Common myeloid progenitor, CD34-positive (primary cell): ENCODE data around the gene IFNA1.
"Not testable (repeated sequence)": the region's sequence is repeated elsewhere in the genome, so short reads cannot be mapped to it uniquely, and the experiment has no call there.

Experiments
- CTCF ChIA-PET: fragments of 350-600 bp; sonication (Branson Sonifier 250); formaldehyde crosslinking; loops from one replicate; lab custom pipeline; 2021; ENCODE audit warnings: antibody characterized with exemption; lab: Charles Lee
- POLR2A ChIA-PET: fragments of 350-600 bp; sonication (Branson Sonifier 250); formaldehyde crosslinking; loops from one replicate; lab custom pipeline; 2021; ENCODE audit warnings: antibody characterized with exemption; lab: Charles Lee
- DNase-seq, 3 donors: peaks; one replicate each; pipeline versions ENCODE4 v3.0.0 to v3.0.0-alpha.2; 2013
- H3K27ac ChIP-seq, 2 experiments: 1 replicate in 1 of 2; 2 replicates in 1 of 2; pipeline ENCODE4 v1.7.0; 2013; ENCODE audit warnings: inconsistent platforms in 2 of 2, low read length in 2 of 2, mild to moderate bottlenecking in 2 of 2, low read depth in 1 of 2, moderate library complexity in 1 of 2; ENCODE audit not compliant: severe bottlenecking in 2 of 2, insufficient read depth in 1 of 2, poor library complexity in 1 of 2
- H3K27me3 ChIP-seq, 5 experiments: replicated peaks in 2 of 5; 1 replicate in 3 of 5; 2 replicates in 2 of 5; pipeline versions ENCODE4 v1.6.1 to v1.7.0; 2013; ENCODE audit warnings: low read length in 4 of 5, mild to moderate bottlenecking in 2 of 5, moderate library complexity in 2 of 5, inconsistent platforms in 1 of 5; ENCODE audit not compliant: insufficient read depth in 5 of 5, control insufficient read depth in 4 of 5
- H3K36me3 ChIP-seq, 4 experiments: 1 replicate in 2 of 4; 2 replicates in 2 of 4; pipeline versions ENCODE4 v1.6.1 to v1.7.0; 2013; ENCODE audit warnings: low read length in 3 of 4, control low read depth in 1 of 4, mild to moderate bottlenecking in 1 of 4; ENCODE audit not compliant: control insufficient read depth in 4 of 4, insufficient read depth in 4 of 4
- H3K4me1 ChIP-seq, 4 experiments: 1 replicate in 3 of 4; 2 replicates in 1 of 4; pipeline versions ENCODE4 v1.6.1 to v1.7.1; 2013; ENCODE audit warnings: low read length in 3 of 4, mild to moderate bottlenecking in 3 of 4, control low read depth in 1 of 4, inconsistent platforms in 1 of 4, moderate library complexity in 1 of 4; ENCODE audit not compliant: control insufficient read depth in 4 of 4, insufficient read depth in 4 of 4; ENCODE audit errors: control extremely low read depth in 1 of 4
- H3K4me3 ChIP-seq, 7 experiments: 1 replicate in 4 of 7; 2 replicates in 3 of 7; pipeline versions ENCODE4 v1.5.1 to v1.7.0; 2013; ENCODE audit warnings: mild to moderate bottlenecking in 7 of 7, low read length in 6 of 7, moderate library complexity in 6 of 7, inconsistent platforms in 2 of 7, low read depth in 2 of 7, control low read depth in 1 of 7; ENCODE audit not compliant: insufficient read depth in 4 of 7, control insufficient read depth in 1 of 7; ENCODE audit errors: extremely low read depth in 1 of 7
- H3K9me3 ChIP-seq, 5 experiments: 1 replicate in 4 of 5; 2 replicates in 1 of 5; pipeline versions ENCODE4 v1.6.1 to v1.7.1; 2013; ENCODE audit warnings: low read length in 4 of 5, mild to moderate bottlenecking in 2 of 5, inconsistent platforms in 1 of 5, low read depth in 1 of 5, moderate library complexity in 1 of 5; ENCODE audit not compliant: control insufficient read depth in 4 of 5, insufficient read depth in 2 of 5; ENCODE audit errors: control extremely low read depth in 1 of 5
- WGBS: methylation state at CpG from one replicate; pipeline ENCODE4 v1.1.5; 2013; ENCODE audit not compliant: insufficient coverage; 5-methylcytosine and 5-hydroxymethylcytosine counted together

Gene IFNA1

GRCh38 chr9:21415493-21416267 is 24.6 kb upstream of the IFNA1 start:
- H3K36me3 ChIP-seq: no peaks in the 10 kb centered on the region
- CTCF ChIA-PET: interaction anchor here (1.6 to 1.8 kb wide), 2 partner anchors 18 to 92 kb away, joined by 4 to 5 read pairs; no protein-coding TSS in a partner anchor
- no peak overlapping the region for H3K4me3 ChIP-seq
- no peak overlapping the region for H3K27ac ChIP-seq
- H3K9me3 ChIP-seq: no peaks in the 10 kb centered on the region
- no peak for DNase-seq
- POLR2A ChIA-PET: no interaction called here
- no peaks in the 10 kb centered on the region for H3K27me3 ChIP-seq
- WGBS: 96% methylated on average over 4 of the region's 5 CpGs
- peaks cover 0 to 21% (median 0%) of the 10 kb centered on the region in 4 experiments for H3K4me1 ChIP-seq

- H3K4me3 ChIP-seq: no peak overlapping the region
- WGBS: no CpG with 5 or more reads among the region's 1 CpG
- no peaks in the 10 kb centered on the region for H3K27me3 ChIP-seq
- H3K27ac ChIP-seq: no peak overlapping the region
- H3K4me1 ChIP-seq: peaks cover 0 to 12% (median 7%) of the 10 kb centered on the region in 4 experiments
- DNase-seq: no peak
- no peaks in the 10 kb centered on the region for H3K9me3 ChIP-seq
- ChIA-PET CTCF (interaction anchor here (1.1 to 1.2 kb wide), 2 partner anchors 10 to 34 kb away, joined by 3 to 5 read pairs; no protein-coding TSS in a partner anchor), POLR2A (interaction anchor here (0.7 kb wide), 1 partner anchor 597 kb away, joined by 3 read pairs; no protein-coding TSS in a partner anchor)
- H3K36me3 ChIP-seq: no peaks in the 10 kb centered on the region
Observed at GRCh38 chr9:21428235-21428634, 12.0 kb upstream of the IFNA1 start.

GRCh38 chr9:21429191-21429590 is 11.0 kb upstream of the IFNA1 start:
- no CpG with 5 or more reads among the region's 2 CpGs for WGBS
- Histone ChIP-seq H3K36me3 (no peaks in the 10 kb centered on the region), H3K27ac (no peak overlapping the region), H3K9me3 (no peaks in the 10 kb centered on the region), H3K4me3 (no peak overlapping the region), H3K27me3 (no peaks in the 10 kb centered on the region), H3K4me1 (peaks cover 0 to 12% (median 7%) of the 10 kb centered on the region in 4 experiments)
- ChIA-PET CTCF (interaction anchor here (1.1 kb wide), 1 partner anchor 9 kb away, joined by 3 read pairs; no protein-coding TSS in a partner anchor), POLR2A (no interaction called here)
- DNase-seq: peak in 2 of 3 donors; percentile 38 to 48

- Histone ChIP-seq H3K4me3 (peak overlapping the region in 2 of 7 experiments; percentile 22 to 46), H3K9me3 (no peaks in the 10 kb centered on the region), H3K36me3 (no peaks in the 10 kb centered on the region), H3K27ac (peak overlapping the region in 1 of 2 experiments; percentile 44), H3K27me3 (no peaks in the 10 kb centered on the region), H3K4me1 (peaks cover 0 to 12% (median 7%) of the 10 kb centered on the region in 4 experiments)
- peak; percentile 17 to 49 (median 41) for DNase-seq
- 50% methylated on average over 1 of the region's 2 CpGs for WGBS
- ChIA-PET POLR2A (no interaction called here), CTCF (interaction anchor here (0.7 to 9.1 kb wide), 15 partner anchors 8 to 203 kb away, joined by 3 to 65 read pairs (median 3); partner anchors contain the start of gene IFNA8)
Observed at GRCh38 chr9:21432672-21433425, 7.4 kb upstream of the IFNA1 start.

- no peaks in the 10 kb centered on the region for H3K27me3 ChIP-seq
- H3K4me3 ChIP-seq: no peak overlapping the region
- 82% methylated on average over 3 of the region's 9 CpGs for WGBS
- H3K36me3 ChIP-seq: no peaks in the 10 kb centered on the region
- POLR2A ChIA-PET: no interaction called here
- H3K9me3 ChIP-seq: no peaks in the 10 kb centered on the region
- DNase-seq: peak; percentile 73 to 87 (median 84)
- CTCF ChIA-PET: interaction anchor here (0.9 to 9.1 kb wide), 27 partner anchors 9 to 185 kb away, joined by 3 to 65 read pairs (median 4); no protein-coding TSS in a partner anchor
- H3K27ac ChIP-seq: no peak overlapping the region
- H3K4me1 ChIP-seq: peaks cover 0 to 7% (median 4%) of the 10 kb centered on the region in 4 experiments
Observed at GRCh38 chr9:21434202-21435014, 5.8 kb upstream of the IFNA1 start.

- H3K27me3 ChIP-seq, H3K4me1 ChIP-seq, DNase-seq, H3K9me3 ChIP-seq, H3K36me3 ChIP-seq, H3K27ac ChIP-seq, H3K4me3 ChIP-seq, POLR2A ChIA-PET: not testable (repeated sequence)
- 87% methylated on average over 1 of the region's 7 CpGs for WGBS
- CTCF ChIA-PET: interaction anchor here (0.9 to 9.1 kb wide), 26 partner anchors 9 to 185 kb away, joined by 3 to 65 read pairs (median 4); no protein-coding TSS in a partner anchor
Observed at GRCh38 chr9:21435015-21435383, 5.2 kb upstream of the IFNA1 start.
